Right renal cortex interstitium (tissue), 3 donors: Measurements from ENCODE around the gene PRELID3B. TPM values are rescaled to one million over a fixed set of nuclear protein-coding genes. Genes with fewer than 3 reads are reported as not detected.

Experiments used
- DNase-seq, 3 donors: peaks; one replicate each; pipeline ENCODE4 v3.0.0-alpha.2; 2013; ENCODE audit warnings: low read depth in 3 of 3, low spot score in 2 of 3
- polyA plus RNA-seq, 3 donors: library from polyadenylated mRNA; unstranded; fragments of 120-200 nt; gene quantifications; one replicate each; pipeline ENCODE4 v1.2.1, GENCODE V29; 2013; ENCODE audit not compliant: insufficient read length in 3 of 3

The PRELID3B gene
- polyA plus RNA-seq, 3 donors: 73.3 to 81.5 (median 77.2) TPM

- no peak for DNase-seq
These were observed 13.8 kb downstream of the PRELID3B start for GRCh38 chr20:59028812-59029211.

- DNase-seq: no peak
These were observed 14.8 kb downstream of the PRELID3B start for GRCh38 chr20:59027741-59028320.

GRCh38 chr20:59026904-59027740, 15.5 kb downstream of the PRELID3B start:
- no peak for DNase-seq

- no peak for DNase-seq
These were observed 17.1 kb downstream of the PRELID3B start for GRCh38 chr20:59025511-59025910.

GRCh38 chr20:59025086-59025485, 17.5 kb downstream of the PRELID3B start:
- DNase-seq: no peak

- no peak for DNase-seq
These were observed 18.5 kb downstream of the PRELID3B start for GRCh38 chr20:59024111-59024530.

GRCh38 chr20:59023616-59024015, 19.0 kb downstream of the PRELID3B start:
- no peak for DNase-seq

GRCh38 chr20:59022754-59023153, 19.8 kb downstream of the PRELID3B start:
- DNase-seq: no peak

- DNase-seq: no peak
These were observed 21.5 kb downstream of the PRELID3B start for GRCh38 chr20:59020938-59021551.

GRCh38 chr20:59019217-59019616, 23.4 kb downstream of the PRELID3B start, which contains the start of gene TUBB1:
Gene TUBB1, plus strand, starts transcription at chr20:59019429. Its CDS starts 94 bp downstream, at chr20:59019523.
- DNase-seq: no peak

- no peak for DNase-seq
These were observed 23.8 kb downstream of the PRELID3B start for GRCh38 chr20:59018817-59019216.

GRCh38 chr20:59017493-59018231, 24.9 kb downstream of the PRELID3B start:
- DNase-seq: no peak

- no peak for DNase-seq
These were observed 25.6 kb downstream of the PRELID3B start for GRCh38 chr20:59016795-59017492.

GRCh38 chr20:59015812-59016711, 26.5 kb downstream of the PRELID3B start:
- no peak for DNase-seq

GRCh38 chr20:59015411-59015810, 27.2 kb downstream of the PRELID3B start:
- DNase-seq: no peak

- DNase-seq: no peak
These were observed 27.8 kb downstream of the PRELID3B start for GRCh38 chr20:59014680-59015389.

GRCh38 chr20:59013959-59014608, 28.5 kb downstream of the PRELID3B start:
- DNase-seq: no peak
